HUES6 (cell line): ENCODE results near the gene ZYG11A.

ENCODE experiments used
- H3K27ac ChIP-seq: 2 replicates; pipeline ENCODE4 v1.7.0; 2013; ENCODE audit warnings: low read depth, mild to moderate bottlenecking, low read length, inconsistent platforms
- H3K27me3 ChIP-seq: 2 replicates; pipeline ENCODE4 v1.6.1; 2013; ENCODE audit warnings: low read length; ENCODE audit not compliant: control insufficient read depth, insufficient read depth
- H3K36me3 ChIP-seq: 2 replicates; pipeline ENCODE4 v1.6.1; 2013; ENCODE audit warnings: low read length; ENCODE audit not compliant: control insufficient read depth, insufficient read depth
- H3K4me1 ChIP-seq: 2 replicates; pipeline ENCODE4 v1.6.1; 2013; ENCODE audit warnings: low read length; ENCODE audit not compliant: control insufficient read depth, insufficient read depth
- H3K4me3 ChIP-seq: 2 replicates; pipeline ENCODE4 v1.5.1; 2013; ENCODE audit warnings: low read depth, low read length
- H3K9ac ChIP-seq: one replicate; pipeline ENCODE4 v1.6.1; 2013; ENCODE audit warnings: mild to moderate bottlenecking, low read length
- H3K9me3 ChIP-seq: 2 replicates; pipeline ENCODE4 v1.6.1; 2013; ENCODE audit warnings: low read depth, low read length; ENCODE audit not compliant: control insufficient read depth, insufficient read depth

Gene ZYG11A

GRCh38 chr1:52938183-52938451 lies 95.6 kb downstream of the ZYG11A start:
- no peaks in the 10 kb centered on the region for H3K36me3 ChIP-seq

GRCh38 chr1:52943876-52944416 lies 101.4 kb downstream of the ZYG11A start:
- H3K27ac ChIP-seq: no peak overlapping the region
- H3K4me3 ChIP-seq: no peak overlapping the region
- H3K27me3 ChIP-seq: no peaks in the 10 kb centered on the region
- H3K9me3 ChIP-seq: no peaks in the 10 kb centered on the region
- no peak overlapping the region for H3K9ac ChIP-seq
- H3K36me3 ChIP-seq: no peaks in the 10 kb centered on the region
- H3K4me1 ChIP-seq: no peaks in the 10 kb centered on the region

More at GRCh38 chr1:52938183-52938451, 95.6 kb downstream of the ZYG11A start:
- no peak overlapping the region for H3K27ac ChIP-seq
- H3K9me3 ChIP-seq: no peaks in the 10 kb centered on the region
- H3K27me3 ChIP-seq: no peaks in the 10 kb centered on the region
- no peak overlapping the region for H3K9ac ChIP-seq
- H3K4me1 ChIP-seq: no peaks in the 10 kb centered on the region
- no peak overlapping the region for H3K4me3 ChIP-seq

DNA sequence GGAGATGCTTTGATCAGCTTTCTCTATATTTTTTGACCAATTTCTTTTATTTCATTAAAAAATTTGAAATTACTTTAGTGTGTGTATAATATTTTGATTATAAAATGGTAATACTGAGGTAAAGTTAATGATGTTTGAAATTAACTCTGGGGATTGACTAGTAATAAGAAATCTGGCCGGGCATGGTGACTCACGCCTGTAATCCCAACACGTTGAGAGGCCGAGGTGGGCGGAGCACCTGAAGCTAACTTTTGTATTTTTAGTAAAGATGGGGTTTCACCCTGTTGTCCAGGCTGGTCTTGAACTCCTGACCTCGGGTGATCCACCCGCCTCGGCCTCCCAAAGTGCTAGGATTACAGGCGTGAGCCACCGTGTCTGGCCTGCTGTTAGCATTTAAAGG lies 102.0 kb downstream of the ZYG11A start:
- peaks cover 3% of the 10 kb centered on the region; the same call in 1 of the 2 replicates for H3K9me3 ChIP-seq

More for the DNA sequence above, 102.0 kb downstream of the ZYG11A start:
- no peaks in the 10 kb centered on the region for H3K27me3 ChIP-seq
- H3K27ac ChIP-seq: no peak overlapping the region
- no peak overlapping the region for H3K9ac ChIP-seq
- H3K36me3 ChIP-seq: no peaks in the 10 kb centered on the region
- no peaks in the 10 kb centered on the region for H3K4me1 ChIP-seq
- no peak overlapping the region for H3K4me3 ChIP-seq
